HepG2 (cell line): ENCODE results near the gene CCDC93. TPM values are rescaled to one million over a fixed set of nuclear protein-coding genes. Genes with fewer than 3 reads are reported as not detected.

Source experiments
- NFKB2 ChIP-seq: sonication (generic); formaldehyde crosslinking; IDR thresholded peaks from 2 replicates; pipeline ENCODE4 v1.4.0; 2020; ENCODE audit warnings: missing genetic modification reagents, borderline replicate concordance
- ZNF563 ChIP-seq: sonication (generic); formaldehyde crosslinking; IDR thresholded peaks from 2 replicates; pipeline ENCODE4 v1.8.0; 2022; ENCODE audit warnings: mild to moderate bottlenecking, moderate library complexity, missing genetic modification reagents
- ZNF598 ChIP-seq: sonication (generic); formaldehyde crosslinking; IDR thresholded peaks from 2 replicates; pipeline ENCODE4 v1.5.1; 2020; ENCODE audit warnings: mild to moderate bottlenecking, missing genetic modification reagents, borderline replicate concordance
- ZNF766 ChIP-seq: sonication (generic); formaldehyde crosslinking; IDR thresholded peaks from 2 replicates; pipeline ENCODE4 v1.5.0; 2020; ENCODE audit warnings: missing genetic modification reagents, borderline replicate concordance
- ZSCAN22 ChIP-seq: sonication (generic); formaldehyde crosslinking; IDR thresholded peaks from 2 replicates; pipeline ENCODE4 v1.4.0; 2020; ENCODE audit warnings: mild to moderate bottlenecking, missing genetic modification reagents
- polyA plus RNA-seq, 8 experiments: library from polyadenylated mRNA; depleted of rRNA in 3 of 8; stranded (reverse) in 7 of 8; unstranded in 1 of 8; fragments of >200 nt; fragmentation: Illumina TruSeq in 4 of 8; extraction: Trizol in 4 of 8; gene quantifications; 2 replicates each; pipeline versions ENCODE4 v1.2.1 to v1.2.3, GENCODE V29; 2011 to 2016; ENCODE audit warnings: low read depth in 4 of 8, missing spikeins in 1 of 8, mixed read lengths in 1 of 8; ENCODE audit not compliant: insufficient read depth in 1 of 8
- total RNA-seq, 5 experiments: library from RNA; depleted of rRNA; stranded (reverse); fragments of >200 nt; fragmentation: Illumina TruSeq; extraction: Trizol; gene quantifications; 2 replicates each; pipeline ENCODE4 v1.2.3, GENCODE V29; 2016; ENCODE audit warnings: low read depth in 1 of 5
- TF ChIP-seq, protein P1 (sequence below): sonication (generic); formaldehyde crosslinking; IDR thresholded peaks from 2 replicates; pipeline ENCODE4 v1.8.1; 2022; ENCODE audit warnings: low read depth, mild to moderate bottlenecking, missing genetic modification reagents
- TF ChIP-seq, protein P2 (sequence below): sonication (generic); formaldehyde crosslinking; IDR thresholded peaks from 2 replicates; pipeline ENCODE4 v1.4.0; 2020; ENCODE audit warnings: missing genetic modification reagents
- TF ChIP-seq, protein P3 (sequence below): IDR thresholded peaks from 2 replicates; pipeline ENCODE4 v1.6.1; 2012; ENCODE audit warnings: inconsistent platforms
- TF ChIP-seq, protein P4 (sequence below): sonication (generic); formaldehyde crosslinking; IDR thresholded peaks from 2 replicates; pipeline ENCODE4 v1.4.0; 2020; ENCODE audit warnings: missing genetic modification reagents
- TF ChIP-seq, protein P5 (sequence below): sonication (generic); formaldehyde crosslinking; IDR thresholded peaks from 2 replicates; pipeline ENCODE4 v1.4.0; 2020; ENCODE audit warnings: missing genetic modification reagents, borderline replicate concordance
- TF ChIP-seq, protein P6 (sequence below): sonication (generic); formaldehyde crosslinking; IDR thresholded peaks from 2 replicates; pipeline ENCODE4 v1.5.1; 2020; ENCODE audit warnings: missing genetic modification reagents, mild to moderate bottlenecking, borderline replicate concordance

Gene CCDC93
- total and polyA plus RNA-seq, 2 of the 13 experiments (the other 11 are each of a cell fraction or from before 2014, with no cell fraction given) = 37.2 to 53.2 TPM

DNA sequence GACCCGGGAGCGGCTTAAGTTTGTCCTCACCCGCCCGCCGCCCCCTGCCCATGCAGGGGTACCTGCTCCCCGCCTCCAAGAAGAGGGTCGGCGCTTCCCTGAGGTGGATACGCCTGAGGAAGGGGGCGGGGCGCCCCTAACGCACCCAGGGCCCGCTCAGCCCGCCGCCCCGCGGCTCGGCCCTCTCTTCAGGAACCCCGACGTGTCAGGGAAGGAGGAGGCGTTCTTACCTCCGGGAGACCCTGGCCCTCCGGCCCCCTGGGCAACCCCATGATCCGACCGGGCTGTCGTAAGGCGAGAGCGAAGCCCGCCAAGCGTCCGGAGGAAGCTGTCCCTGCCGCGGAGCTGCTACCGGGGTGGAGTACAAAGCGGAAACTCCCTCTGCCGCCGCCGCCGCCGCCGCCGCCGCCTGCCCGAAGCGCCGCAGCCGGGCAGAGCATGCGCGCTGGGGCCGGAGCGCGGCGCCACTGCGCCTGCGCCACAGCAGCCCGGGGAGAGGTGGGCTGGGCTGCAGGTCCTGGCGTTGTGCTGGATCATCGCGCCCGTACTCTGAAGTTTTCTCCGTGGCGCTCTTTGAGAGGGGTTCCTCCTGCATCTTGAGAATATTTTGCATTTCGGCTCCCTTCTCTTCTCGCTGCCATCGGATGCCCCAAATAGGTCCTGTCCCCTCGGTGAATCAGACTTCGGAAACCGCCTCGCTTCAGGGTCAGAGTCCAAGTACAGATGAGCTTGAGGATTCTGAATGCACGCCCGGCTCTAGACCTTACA, at the start of gene CCDC93 (continued):
- TF ChIP-seq NFKB2 (peak; percentile 40; the same call in 1 of the 2 replicates), ZNF766 (CRISPR knock-in tag) (no peak), ZNF563 (CRISPR knock-in tag) (peak; percentile 88), ZSCAN22 (CRISPR knock-in tag) (no peak), ZNF598 (CRISPR knock-in tag) (peak; percentile 77)
- TF ChIP-seq, protein P1, sequence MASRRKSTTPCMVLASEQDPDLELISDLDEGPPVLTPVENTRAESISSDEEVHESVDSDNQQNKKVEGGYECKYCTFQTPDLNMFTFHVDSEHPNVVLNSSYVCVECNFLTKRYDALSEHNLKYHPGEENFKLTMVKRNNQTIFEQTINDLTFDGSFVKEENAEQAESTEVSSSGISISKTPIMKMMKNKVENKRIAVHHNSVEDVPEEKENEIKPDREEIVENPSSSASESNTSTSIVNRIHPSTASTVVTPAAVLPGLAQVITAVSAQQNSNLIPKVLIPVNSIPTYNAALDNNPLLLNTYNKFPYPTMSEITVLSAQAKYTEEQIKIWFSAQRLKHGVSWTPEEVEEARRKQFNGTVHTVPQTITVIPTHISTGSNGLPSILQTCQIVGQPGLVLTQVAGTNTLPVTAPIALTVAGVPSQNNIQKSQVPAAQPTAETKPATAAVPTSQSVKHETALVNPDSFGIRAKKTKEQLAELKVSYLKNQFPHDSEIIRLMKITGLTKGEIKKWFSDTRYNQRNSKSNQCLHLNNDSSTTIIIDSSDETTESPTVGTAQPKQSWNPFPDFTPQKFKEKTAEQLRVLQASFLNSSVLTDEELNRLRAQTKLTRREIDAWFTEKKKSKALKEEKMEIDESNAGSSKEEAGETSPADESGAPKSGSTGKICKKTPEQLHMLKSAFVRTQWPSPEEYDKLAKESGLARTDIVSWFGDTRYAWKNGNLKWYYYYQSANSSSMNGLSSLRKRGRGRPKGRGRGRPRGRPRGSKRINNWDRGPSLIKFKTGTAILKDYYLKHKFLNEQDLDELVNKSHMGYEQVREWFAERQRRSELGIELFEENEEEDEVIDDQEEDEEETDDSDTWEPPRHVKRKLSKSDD (CRISPR knock-in tag) = no peak
- TF ChIP-seq, protein P2, sequence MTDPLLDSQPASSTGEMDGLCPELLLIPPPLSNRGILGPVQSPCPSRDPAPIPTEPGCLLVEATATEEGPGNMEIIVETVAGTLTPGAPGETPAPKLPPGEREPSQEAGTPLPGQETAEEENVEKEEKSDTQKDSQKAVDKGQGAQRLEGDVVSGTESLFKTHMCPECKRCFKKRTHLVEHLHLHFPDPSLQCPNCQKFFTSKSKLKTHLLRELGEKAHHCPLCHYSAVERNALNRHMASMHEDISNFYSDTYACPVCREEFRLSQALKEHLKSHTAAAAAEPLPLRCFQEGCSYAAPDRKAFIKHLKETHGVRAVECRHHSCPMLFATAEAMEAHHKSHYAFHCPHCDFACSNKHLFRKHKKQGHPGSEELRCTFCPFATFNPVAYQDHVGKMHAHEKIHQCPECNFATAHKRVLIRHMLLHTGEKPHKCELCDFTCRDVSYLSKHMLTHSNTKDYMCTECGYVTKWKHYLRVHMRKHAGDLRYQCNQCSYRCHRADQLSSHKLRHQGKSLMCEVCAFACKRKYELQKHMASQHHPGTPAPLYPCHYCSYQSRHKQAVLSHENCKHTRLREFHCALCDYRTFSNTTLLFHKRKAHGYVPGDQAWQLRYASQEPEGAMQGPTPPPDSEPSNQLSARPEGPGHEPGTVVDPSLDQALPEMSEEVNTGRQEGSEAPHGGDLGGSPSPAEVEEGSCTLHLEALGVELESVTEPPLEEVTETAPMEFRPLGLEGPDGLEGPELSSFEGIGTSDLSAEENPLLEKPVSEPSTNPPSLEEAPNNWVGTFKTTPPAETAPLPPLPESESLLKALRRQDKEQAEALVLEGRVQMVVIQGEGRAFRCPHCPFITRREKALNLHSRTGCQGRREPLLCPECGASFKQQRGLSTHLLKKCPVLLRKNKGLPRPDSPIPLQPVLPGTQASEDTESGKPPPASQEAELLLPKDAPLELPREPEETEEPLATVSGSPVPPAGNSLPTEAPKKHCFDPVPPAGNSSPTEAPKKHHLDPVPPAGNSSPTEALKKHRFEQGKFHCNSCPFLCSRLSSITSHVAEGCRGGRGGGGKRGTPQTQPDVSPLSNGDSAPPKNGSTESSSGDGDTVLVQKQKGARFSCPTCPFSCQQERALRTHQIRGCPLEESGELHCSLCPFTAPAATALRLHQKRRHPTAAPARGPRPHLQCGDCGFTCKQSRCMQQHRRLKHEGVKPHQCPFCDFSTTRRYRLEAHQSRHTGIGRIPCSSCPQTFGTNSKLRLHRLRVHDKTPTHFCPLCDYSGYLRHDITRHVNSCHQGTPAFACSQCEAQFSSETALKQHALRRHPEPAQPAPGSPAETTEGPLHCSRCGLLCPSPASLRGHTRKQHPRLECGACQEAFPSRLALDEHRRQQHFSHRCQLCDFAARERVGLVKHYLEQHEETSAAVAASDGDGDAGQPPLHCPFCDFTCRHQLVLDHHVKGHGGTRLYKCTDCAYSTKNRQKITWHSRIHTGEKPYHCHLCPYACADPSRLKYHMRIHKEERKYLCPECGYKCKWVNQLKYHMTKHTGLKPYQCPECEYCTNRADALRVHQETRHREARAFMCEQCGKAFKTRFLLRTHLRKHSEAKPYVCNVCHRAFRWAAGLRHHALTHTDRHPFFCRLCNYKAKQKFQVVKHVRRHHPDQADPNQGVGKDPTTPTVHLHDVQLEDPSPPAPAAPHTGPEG (CRISPR knock-in tag) = peak; percentile 83; the same call in 1 of the 2 replicates
- TF ChIP-seq, protein P3, sequence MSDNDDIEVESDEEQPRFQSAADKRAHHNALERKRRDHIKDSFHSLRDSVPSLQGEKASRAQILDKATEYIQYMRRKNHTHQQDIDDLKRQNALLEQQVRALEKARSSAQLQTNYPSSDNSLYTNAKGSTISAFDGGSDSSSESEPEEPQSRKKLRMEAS = peak; percentile 55
- TF ChIP-seq, protein P4, sequence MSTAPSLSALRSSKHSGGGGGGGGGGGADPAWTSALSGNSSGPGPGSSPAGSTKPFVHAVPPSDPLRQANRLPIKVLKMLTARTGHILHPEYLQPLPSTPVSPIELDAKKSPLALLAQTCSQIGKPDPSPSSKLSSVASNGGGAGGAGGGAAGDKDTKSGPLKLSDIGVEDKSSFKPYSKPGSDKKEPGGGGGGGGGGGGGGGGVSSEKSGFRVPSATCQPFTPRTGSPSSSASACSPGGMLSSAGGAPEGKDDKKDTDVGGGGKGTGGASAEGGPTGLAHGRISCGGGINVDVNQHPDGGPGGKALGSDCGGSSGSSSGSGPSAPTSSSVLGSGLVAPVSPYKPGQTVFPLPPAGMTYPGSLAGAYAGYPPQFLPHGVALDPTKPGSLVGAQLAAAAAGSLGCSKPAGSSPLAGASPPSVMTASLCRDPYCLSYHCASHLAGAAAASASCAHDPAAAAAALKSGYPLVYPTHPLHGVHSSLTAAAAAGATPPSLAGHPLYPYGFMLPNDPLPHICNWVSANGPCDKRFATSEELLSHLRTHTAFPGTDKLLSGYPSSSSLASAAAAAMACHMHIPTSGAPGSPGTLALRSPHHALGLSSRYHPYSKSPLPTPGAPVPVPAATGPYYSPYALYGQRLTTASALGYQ (CRISPR knock-in tag) = peak; percentile 25; the same call in 1 of the 2 replicates
- TF ChIP-seq, protein P5, sequence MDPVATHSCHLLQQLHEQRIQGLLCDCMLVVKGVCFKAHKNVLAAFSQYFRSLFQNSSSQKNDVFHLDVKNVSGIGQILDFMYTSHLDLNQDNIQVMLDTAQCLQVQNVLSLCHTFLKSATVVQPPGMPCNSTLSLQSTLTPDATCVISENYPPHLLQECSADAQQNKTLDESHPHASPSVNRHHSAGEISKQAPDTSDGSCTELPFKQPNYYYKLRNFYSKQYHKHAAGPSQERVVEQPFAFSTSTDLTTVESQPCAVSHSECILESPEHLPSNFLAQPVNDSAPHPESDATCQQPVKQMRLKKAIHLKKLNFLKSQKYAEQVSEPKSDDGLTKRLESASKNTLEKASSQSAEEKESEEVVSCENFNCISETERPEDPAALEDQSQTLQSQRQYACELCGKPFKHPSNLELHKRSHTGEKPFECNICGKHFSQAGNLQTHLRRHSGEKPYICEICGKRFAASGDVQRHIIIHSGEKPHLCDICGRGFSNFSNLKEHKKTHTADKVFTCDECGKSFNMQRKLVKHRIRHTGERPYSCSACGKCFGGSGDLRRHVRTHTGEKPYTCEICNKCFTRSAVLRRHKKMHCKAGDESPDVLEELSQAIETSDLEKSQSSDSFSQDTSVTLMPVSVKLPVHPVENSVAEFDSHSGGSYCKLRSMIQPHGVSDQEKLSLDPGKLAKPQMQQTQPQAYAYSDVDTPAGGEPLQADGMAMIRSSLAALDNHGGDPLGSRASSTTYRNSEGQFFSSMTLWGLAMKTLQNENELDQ (CRISPR knock-in tag) = no peak
- TF ChIP-seq, protein P6, sequence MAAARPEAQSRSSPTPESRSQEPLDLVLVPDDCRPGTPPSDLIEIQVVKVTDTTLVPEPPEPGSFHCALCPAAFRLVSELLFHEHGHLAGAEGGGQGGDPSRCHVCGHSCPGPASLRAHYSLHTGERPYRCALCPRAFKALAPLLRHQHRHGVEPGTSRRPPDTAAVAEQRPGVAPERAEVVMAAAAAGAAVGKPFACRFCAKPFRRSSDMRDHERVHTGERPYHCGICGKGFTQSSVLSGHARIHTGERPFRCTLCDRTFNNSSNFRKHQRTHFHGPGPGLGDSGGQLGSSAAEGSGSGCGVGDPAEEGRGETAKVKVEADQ (CRISPR knock-in tag) = peak; percentile 88
